HG03432 (cell line): ENCODE data around the gene ARHGAP26.
A peak's percentile ranks its signal among the peaks of the same experiment; 100 is the strongest.

Source experiments
- ATAC-seq: cut with Tn5 transposase; IDR thresholded peaks from one replicate; pipeline ENCODE4 v1.9.1; 2021; ENCODE audit warnings: mild to moderate bottlenecking, moderate library complexity; ENCODE audit not compliant: unreplicated experiment

ARHGAP26 gene

GRCh38 chr5:142827934-142828576 lies 57.9 kb downstream of the ARHGAP26 start:
- no peak for ATAC-seq

GRCh38 chr5:142828797-142829535 lies 58.8 kb downstream of the ARHGAP26 start:
- ATAC-seq, result no peak

GRCh38 chr5:142829801-142830220 lies 59.6 kb downstream of the ARHGAP26 start:
- no peak for ATAC-seq

GRCh38 chr5:142830241-142831008 lies 60.2 kb downstream of the ARHGAP26 start:
- no peak for ATAC-seq

GRCh38 chr5:142831009-142831383 lies 60.8 kb downstream of the ARHGAP26 start:
- ATAC-seq, result no peak

GRCh38 chr5:142832263-142832662 lies 62.1 kb downstream of the ARHGAP26 start:
- no peak for ATAC-seq

GRCh38 chr5:142833517-142834449 lies 63.6 kb downstream of the ARHGAP26 start:
- no peak for ATAC-seq

- no peak for ATAC-seq
Observed at GRCh38 chr5:142834504-142834903, 64.3 kb downstream of the ARHGAP26 start.

GRCh38 chr5:142835540-142835939 lies 65.4 kb downstream of the ARHGAP26 start:
- ATAC-seq, result no peak

- ATAC-seq, result no peak
Observed at GRCh38 chr5:142836048-142836447, 65.9 kb downstream of the ARHGAP26 start.

GRCh38 chr5:142837081-142837725 lies 67.0 kb downstream of the ARHGAP26 start:
- ATAC-seq, result no peak

GRCh38 chr5:142838845-142839244 lies 68.7 kb downstream of the ARHGAP26 start:
- ATAC-seq, result no peak

GRCh38 chr5:142839711-142840346 lies 69.7 kb downstream of the ARHGAP26 start:
- no peak for ATAC-seq

GRCh38 chr5:142840575-142840974 lies 70.4 kb downstream of the ARHGAP26 start:
- ATAC-seq, result no peak

- no peak for ATAC-seq
Observed at GRCh38 chr5:142841511-142842265, 71.5 kb downstream of the ARHGAP26 start.

GRCh38 chr5:142842994-142843905 lies 73.1 kb downstream of the ARHGAP26 start:
- no peak for ATAC-seq

- ATAC-seq, result no peak
Observed at GRCh38 chr5:142844866-142845265, 74.7 kb downstream of the ARHGAP26 start.

- ATAC-seq, result peak; percentile 54
Observed at GRCh38 chr5:142845402-142845921, 75.3 kb downstream of the ARHGAP26 start.
